Suppressor macrophage treated with lipopolysaccharide for 4 hours (primary cell): ENCODE data around the gene N4BP2L2.

Source experiments
- DNase-seq: peaks from one replicate; pipeline ENCODE4 v3.0.0-alpha.2; 2020

Gene N4BP2L2

GRCh38 chr13:32528358-32528757 lies 10.2 kb downstream of the N4BP2L2 start:
- DNase-seq = no peak

- no peak for DNase-seq
Observed at GRCh38 chr13:32527151-32527550, 11.4 kb downstream of the N4BP2L2 start.

- DNase-seq = no peak
Observed at GRCh38 chr13:32525766-32526165, 12.8 kb downstream of the N4BP2L2 start.

- DNase-seq = no peak
Observed at GRCh38 chr13:32515246-32515645, 23.3 kb downstream of the N4BP2L2 start.

GRCh38 chr13:32511482-32511881 lies 27.1 kb downstream of the N4BP2L2 start:
- no peak for DNase-seq

GRCh38 chr13:32504876-32505275 lies 33.7 kb downstream of the N4BP2L2 start:
- DNase-seq = no peak

- DNase-seq = no peak
Observed at GRCh38 chr13:32504263-32504662, 34.3 kb downstream of the N4BP2L2 start.

- no peak for DNase-seq
Observed at GRCh38 chr13:32503727-32504126, 34.9 kb downstream of the N4BP2L2 start.

GRCh38 chr13:32501064-32501463 lies 37.5 kb downstream of the N4BP2L2 start:
- DNase-seq = no peak

- no peak for DNase-seq
Observed at GRCh38 chr13:32499538-32500210, 38.9 kb downstream of the N4BP2L2 start.

- no peak for DNase-seq
Observed at GRCh38 chr13:32497589-32497988, 41.0 kb downstream of the N4BP2L2 start.

- no peak for DNase-seq
Observed at GRCh38 chr13:32496599-32497160, 41.9 kb downstream of the N4BP2L2 start.

GRCh38 chr13:32495841-32496240 lies 42.8 kb downstream of the N4BP2L2 start:
- DNase-seq = no peak

- DNase-seq = no peak
Observed at GRCh38 chr13:32495429-32495828, 43.2 kb downstream of the N4BP2L2 start.

GRCh38 chr13:32491028-32491427 lies 47.6 kb downstream of the N4BP2L2 start:
- DNase-seq = no peak

- DNase-seq = no peak
Observed at GRCh38 chr13:32476892-32477291, 61.7 kb downstream of the N4BP2L2 start.

- no peak for DNase-seq
Observed at GRCh38 chr13:32476021-32476731, 62.4 kb downstream of the N4BP2L2 start.

- DNase-seq = no peak
Observed at GRCh38 chr13:32474999-32475792, 63.4 kb downstream of the N4BP2L2 start.

- no peak for DNase-seq
Observed at GRCh38 chr13:32473650-32474049, 64.9 kb downstream of the N4BP2L2 start.

- peak; percentile 22 for DNase-seq
Observed at GRCh38 chr13:32472194-32472621, 66.4 kb downstream of the N4BP2L2 start.

GRCh38 chr13:32471187-32471922 lies 67.2 kb downstream of the N4BP2L2 start:
- DNase-seq = no peak

GRCh38 chr13:32468502-32469142 lies 70.0 kb downstream of the N4BP2L2 start:
- DNase-seq = no peak
